Gastroesophageal sphincter (tissue), 3 donors: ENCODE results near the gene UTP25.

Source experiments
- CTCF ChIP-seq, 4 experiments: fragments of 200-600 bp in 2 of 4; fragments of 450-650 bp in 2 of 4; sonication (generic) in 1 of 4; IDR thresholded peaks; one replicate each; pipeline ENCODE4 v1.5.1; 2017 to 2019; ENCODE audit warnings: antibody characterized with exemption in 4 of 4, mild to moderate bottlenecking in 2 of 4, moderate library complexity in 2 of 4
- POLR2A ChIP-seq, 2 donors: fragments of 450-650 bp; IDR thresholded peaks; one replicate each; pipeline ENCODE4 v1.6.1; 2017; ENCODE audit warnings: antibody characterized with exemption in 2 of 2, mild to moderate bottlenecking in 2 of 2, moderate library complexity in 1 of 2
- POLR2AphosphoS5 ChIP-seq: sonication (generic); formaldehyde crosslinking; IDR thresholded peaks from one replicate; pipeline ENCODE4 v1.6.1; 2017; ENCODE audit warnings: antibody characterized with exemption

- no peak for TF ChIP-seq CTCF (IDR thresholded peaks at IDR 0.05)
- no peak for TF ChIP-seq POLR2AphosphoS5
- no peak for TF ChIP-seq POLR2A (IDR thresholded peaks at IDR 0.05)
Measured at GRCh38 chr1:209881619-209882018, 53.8 kb downstream of the UTP25 start.
